Tibial artery (tissue), 4 donors: ENCODE measurements around the gene ACSL1.

Experiments used
- DNase-seq, 2 donors: peaks; one replicate each; pipeline ENCODE4 v3.0.0-alpha.2; 2019
- H3K27ac ChIP-seq, 2 donors: fragments of 200-600 bp; sonication (generic) in 1 of 2; 1 replicate in 1 of 2; 2 replicates in 1 of 2; pipeline ENCODE4 v1.5.1; 2018 to 2019; ENCODE audit warnings: mild to moderate bottlenecking in 1 of 2
- H3K27me3 ChIP-seq, 2 donors: fragments of 200-600 bp; sonication (generic) in 1 of 2; one replicate each; pipeline versions ENCODE4 v1.5.1 to v1.6.0; 2016 to 2019
- H3K36me3 ChIP-seq, 3 donors: fragments of 200-600 bp; sonication (generic) in 2 of 3; one replicate each; pipeline ENCODE4 v1.5.1; 2016 to 2019; ENCODE audit warnings: mild to moderate bottlenecking in 2 of 3
- H3K4me1 ChIP-seq, 4 donors: fragments of 200-600 bp; sonication (generic) in 2 of 4; 1 replicate in 3 of 4; 2 replicates in 1 of 4; pipeline ENCODE4 v1.5.1; 2016 to 2019
- H3K4me3 ChIP-seq, 2 donors: fragments of 200-600 bp; sonication (generic) in 1 of 2; 1 replicate in 1 of 2; 2 replicates in 1 of 2; pipeline ENCODE4 v1.5.1; 2018 to 2019; ENCODE audit warnings: mild to moderate bottlenecking in 2 of 2
- H3K9me3 ChIP-seq, 3 donors: fragments of 200-600 bp; sonication (generic) in 1 of 3; one replicate each; pipeline ENCODE4 v1.5.1; 2016 to 2019
- CTCF ChIP-seq, 2 experiments: fragments of 200-600 bp in 1 of 2; fragments of 450-650 bp in 1 of 2; IDR thresholded peaks; one replicate each; pipeline ENCODE4 v1.5.1; 2017 to 2019; ENCODE audit warnings: antibody characterized with exemption in 2 of 2, mild to moderate bottlenecking in 1 of 2, moderate library complexity in 1 of 2
- intact Hi-C: fragments of 100-400 bp; cut with DNase I; formaldehyde crosslinking; loops from one replicate; pipeline ENCODE4 v1.15.0; 2023; ENCODE audit warnings: low total_unique reads

The ACSL1 gene, protein sequence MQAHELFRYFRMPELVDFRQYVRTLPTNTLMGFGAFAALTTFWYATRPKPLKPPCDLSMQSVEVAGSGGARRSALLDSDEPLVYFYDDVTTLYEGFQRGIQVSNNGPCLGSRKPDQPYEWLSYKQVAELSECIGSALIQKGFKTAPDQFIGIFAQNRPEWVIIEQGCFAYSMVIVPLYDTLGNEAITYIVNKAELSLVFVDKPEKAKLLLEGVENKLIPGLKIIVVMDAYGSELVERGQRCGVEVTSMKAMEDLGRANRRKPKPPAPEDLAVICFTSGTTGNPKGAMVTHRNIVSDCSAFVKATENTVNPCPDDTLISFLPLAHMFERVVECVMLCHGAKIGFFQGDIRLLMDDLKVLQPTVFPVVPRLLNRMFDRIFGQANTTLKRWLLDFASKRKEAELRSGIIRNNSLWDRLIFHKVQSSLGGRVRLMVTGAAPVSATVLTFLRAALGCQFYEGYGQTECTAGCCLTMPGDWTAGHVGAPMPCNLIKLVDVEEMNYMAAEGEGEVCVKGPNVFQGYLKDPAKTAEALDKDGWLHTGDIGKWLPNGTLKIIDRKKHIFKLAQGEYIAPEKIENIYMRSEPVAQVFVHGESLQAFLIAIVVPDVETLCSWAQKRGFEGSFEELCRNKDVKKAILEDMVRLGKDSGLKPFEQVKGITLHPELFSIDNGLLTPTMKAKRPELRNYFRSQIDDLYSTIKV

DNA sequence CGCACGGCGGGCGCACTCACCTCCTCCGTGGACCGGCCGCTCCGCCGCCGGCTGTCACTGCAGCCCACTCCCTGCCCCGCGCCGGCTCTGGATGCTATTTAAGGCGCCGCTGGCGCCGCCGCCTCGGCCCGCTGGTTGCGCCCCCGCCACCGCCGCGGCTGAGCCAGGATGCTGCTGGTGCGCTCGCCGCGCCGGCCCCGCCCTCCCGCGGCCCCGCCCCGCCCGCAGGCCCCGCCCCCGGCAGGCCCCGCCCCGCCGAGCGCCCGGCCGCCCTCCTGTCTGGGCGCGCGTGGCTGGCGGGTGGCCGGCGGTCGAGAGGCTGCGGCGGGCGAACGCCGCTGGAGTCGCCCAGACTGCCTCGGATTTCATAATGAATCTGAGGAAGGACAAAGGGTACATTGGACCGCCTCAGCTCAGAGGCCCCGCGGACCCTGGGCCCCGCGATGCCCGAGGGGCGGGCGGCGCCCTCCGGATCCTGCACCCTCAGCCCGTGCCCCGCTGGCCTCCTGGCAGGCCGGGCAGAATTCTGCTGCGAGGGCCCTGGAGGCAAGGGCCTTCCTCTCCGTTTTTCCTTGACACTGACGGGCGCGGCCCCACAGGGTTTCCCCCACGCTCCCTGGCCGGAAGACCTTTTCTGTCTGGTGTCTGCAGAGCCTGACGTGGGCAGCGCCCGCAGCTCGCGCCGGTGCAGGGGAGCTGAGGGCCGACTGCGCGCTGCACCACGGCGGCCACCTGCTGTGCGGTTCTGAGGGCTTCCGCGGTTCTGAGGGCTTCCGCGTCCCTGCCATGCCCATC is at the start of gene ACSL1:
TSS of gene ACSL1 (minus strand) at position 73 of the 795 bp plus-strand sequence. CDS start 22,454 bp downstream, outside the sequence.
- Histone ChIP-seq H3K27me3 (no peaks in the 10 kb centered on the region), H3K27ac (peak within 1 kb of the TSS; percentile 81), H3K9me3 (no peaks in the 10 kb centered on the region), H3K4me1 (peaks cover 0 to 22% (median 10%) of the 10 kb centered on the region in 4 donors), H3K4me3 (peak within 1 kb of the TSS; percentile 56 to 72), H3K36me3 (no peaks in the 10 kb centered on the region)
- peak in 1 of 2 experiments; percentile 11 for TF ChIP-seq CTCF (IDR thresholded peaks at IDR 0.05)
- DNase-seq, result peak; percentile 85 to 92
- intact Hi-C loops, result loop anchor here (5.0 to 10.0 kb wide), 4 partner anchors 74 to 299 kb away; no protein-coding TSS in a partner anchor

DNA sequence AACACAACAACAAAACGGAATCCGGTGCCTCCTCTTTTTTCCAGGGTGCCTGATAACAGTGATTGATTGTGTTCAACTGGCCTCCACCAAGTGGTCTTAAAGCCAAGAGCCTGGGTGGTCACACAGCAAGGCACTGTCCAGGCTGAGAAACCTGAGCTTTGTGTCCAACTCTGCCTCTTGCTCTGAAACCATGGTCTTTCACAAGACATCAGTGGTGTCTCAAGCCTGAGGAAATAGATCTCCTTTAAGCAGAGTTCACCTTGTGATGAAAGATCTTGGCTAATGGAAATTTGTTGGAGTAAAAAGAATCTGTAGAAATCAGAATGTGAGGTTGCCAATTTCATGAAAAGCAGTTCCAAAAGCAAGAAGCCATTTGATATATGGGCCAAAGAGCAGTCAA is 47.3 kb upstream of the ACSL1 start:
- Histone ChIP-seq H3K27ac (no peak overlapping the region), H3K4me1 (no peaks in the 10 kb centered on the region), H3K36me3 (no peaks in the 10 kb centered on the region), H3K27me3 (no peaks in the 10 kb centered on the region), H3K4me3 (no peak overlapping the region), H3K9me3 (no peaks in the 10 kb centered on the region)
- no peak for DNase-seq
- TF ChIP-seq CTCF (IDR thresholded peaks at IDR 0.05), result no peak
- intact Hi-C loops, result no loop called here

DNA sequence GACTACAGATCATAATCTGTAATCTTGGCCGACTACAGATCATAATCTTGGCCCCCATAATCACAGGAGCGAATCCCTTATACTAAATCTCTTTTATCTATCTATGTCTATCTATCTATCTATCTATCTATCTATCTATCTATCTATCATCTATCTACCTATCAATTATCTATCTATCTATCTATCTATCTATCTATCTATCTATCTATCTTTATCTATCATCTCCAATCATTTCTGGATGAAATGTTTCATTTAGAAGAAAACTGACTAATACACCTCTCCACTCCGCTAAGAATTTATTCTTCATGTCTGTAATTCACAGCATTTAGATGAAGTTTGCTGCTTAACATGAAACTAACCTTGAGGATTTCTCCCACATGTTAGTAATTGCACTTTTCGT is 45.0 kb upstream of the ACSL1 start:
- Histone ChIP-seq H3K9me3 (no peaks in the 10 kb centered on the region), H3K27ac (no peak overlapping the region), H3K4me1 (no peaks in the 10 kb centered on the region), H3K27me3 (no peaks in the 10 kb centered on the region), H3K4me3 (no peak overlapping the region), H3K36me3 (no peaks in the 10 kb centered on the region)
- no peak for DNase-seq
- TF ChIP-seq CTCF (IDR thresholded peaks at IDR 0.05), result no peak
- intact Hi-C loops, result no loop called here

DNA sequence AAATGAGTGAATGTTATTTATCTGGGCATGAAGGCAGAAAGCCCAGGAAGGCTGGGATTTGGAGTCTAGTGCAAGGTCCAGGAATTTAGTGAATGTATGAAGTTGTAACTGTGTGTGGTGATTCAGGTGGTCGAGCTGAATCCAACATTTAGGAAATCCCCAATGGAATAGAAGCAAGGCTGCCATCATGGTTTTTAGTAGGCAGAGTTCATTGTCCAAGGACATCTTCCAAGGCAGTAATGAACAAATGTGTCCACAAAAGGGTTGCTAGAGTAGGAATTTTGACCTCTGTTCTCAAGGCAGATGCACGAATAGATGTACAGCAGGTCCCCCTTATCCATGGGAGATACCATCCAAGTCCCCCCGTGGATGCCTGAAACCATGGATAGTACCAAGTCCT is 42.9 kb upstream of the ACSL1 start:
- H3K27me3 ChIP-seq, result no peaks in the 10 kb centered on the region
- no peak overlapping the region for H3K4me3 ChIP-seq
- H3K4me1 ChIP-seq, result no peaks in the 10 kb centered on the region
- no peak for DNase-seq
- no peaks in the 10 kb centered on the region for H3K9me3 ChIP-seq
- no peak for TF ChIP-seq CTCF (IDR thresholded peaks at IDR 0.05)
- H3K36me3 ChIP-seq, result no peaks in the 10 kb centered on the region
- H3K27ac ChIP-seq, result no peak overlapping the region
- intact Hi-C loops, result no loop called here

DNA sequence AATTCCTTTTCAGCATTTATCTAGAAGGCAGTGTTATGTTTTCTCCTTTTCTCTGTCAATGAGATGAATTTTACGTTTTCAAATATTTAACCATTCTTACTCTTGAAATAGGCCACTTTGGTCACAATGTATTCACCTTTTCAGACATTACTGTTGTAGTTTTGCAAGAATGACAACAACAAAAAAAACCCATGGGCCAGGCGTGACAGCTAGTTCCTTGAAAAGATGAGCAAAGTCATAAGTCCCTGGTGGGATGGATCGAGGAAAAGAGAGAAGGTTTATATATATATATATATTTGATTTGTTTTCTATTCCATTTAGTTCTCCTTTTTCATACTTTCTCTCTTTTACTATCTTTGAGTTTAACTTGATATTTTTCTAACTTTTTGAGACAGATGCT is 38.1 kb upstream of the ACSL1 start:
- Histone ChIP-seq H3K4me3 (no peak overlapping the region), H3K27ac (no peak overlapping the region), H3K4me1 (no peaks in the 10 kb centered on the region), H3K27me3 (no peaks in the 10 kb centered on the region), H3K9me3 (no peaks in the 10 kb centered on the region), H3K36me3 (no peaks in the 10 kb centered on the region)
- intact Hi-C loops, result no loop called here
- TF ChIP-seq CTCF (IDR thresholded peaks at IDR 0.05), result no peak
- no peak for DNase-seq
